H1 (cell line): Measurements from ENCODE around the gene WWP2.

Experiments used
- BACH1 ChIP-seq: IDR thresholded peaks from 2 replicates; pipeline ENCODE4 v1.6.1; 2012; ENCODE audit warnings: low read length, improper control_type of control experiment
- EZH2 ChIP-seq: fragments of 200-600 bp; sonication (generic); IDR thresholded peaks from 2 replicates; pipeline ENCODE4 v1.7.1; 2012; ENCODE audit warnings: low read depth, mild to moderate bottlenecking, moderate library complexity, low read length, inconsistent platforms; ENCODE audit not compliant: severe bottlenecking
- NRF1 ChIP-seq: IDR thresholded peaks from 2 replicates; pipeline ENCODE4 v1.6.1; 2011; ENCODE audit warnings: mild to moderate bottlenecking, low read depth, low read length, improper control_type of control experiment
- PHF8 ChIP-seq: fragments of 200-600 bp; sonication (generic); conservative IDR thresholded peaks from 2 replicates; pipeline ENCODE4 v1.7.1; 2012; ENCODE audit warnings: low read depth, mild to moderate bottlenecking, inconsistent platforms, low read length, moderate library complexity
- POLR2A ChIP-seq, 2 experiments: IDR thresholded peaks; 1 replicate in 1 of 2; 2 replicates in 1 of 2; pipeline ENCODE4 v1.6.1; 2011; ENCODE audit warnings: low read depth in 2 of 2, low read length in 2 of 2, mild to moderate bottlenecking in 2 of 2; ENCODE audit errors: control extremely low read depth in 1 of 2
- RNF2 ChIP-seq: fragments of 200-900, 300-1000 bp; sonication (generic); IDR thresholded peaks from 2 replicates; pipeline ENCODE4 v1.7.1; 2016; ENCODE audit warnings: borderline replicate concordance, low read depth, mild to moderate bottlenecking, antibody characterized with exemption, low read length; ENCODE audit not compliant: poor library complexity, severe bottlenecking; ENCODE audit errors: missing control alignments

DNA sequence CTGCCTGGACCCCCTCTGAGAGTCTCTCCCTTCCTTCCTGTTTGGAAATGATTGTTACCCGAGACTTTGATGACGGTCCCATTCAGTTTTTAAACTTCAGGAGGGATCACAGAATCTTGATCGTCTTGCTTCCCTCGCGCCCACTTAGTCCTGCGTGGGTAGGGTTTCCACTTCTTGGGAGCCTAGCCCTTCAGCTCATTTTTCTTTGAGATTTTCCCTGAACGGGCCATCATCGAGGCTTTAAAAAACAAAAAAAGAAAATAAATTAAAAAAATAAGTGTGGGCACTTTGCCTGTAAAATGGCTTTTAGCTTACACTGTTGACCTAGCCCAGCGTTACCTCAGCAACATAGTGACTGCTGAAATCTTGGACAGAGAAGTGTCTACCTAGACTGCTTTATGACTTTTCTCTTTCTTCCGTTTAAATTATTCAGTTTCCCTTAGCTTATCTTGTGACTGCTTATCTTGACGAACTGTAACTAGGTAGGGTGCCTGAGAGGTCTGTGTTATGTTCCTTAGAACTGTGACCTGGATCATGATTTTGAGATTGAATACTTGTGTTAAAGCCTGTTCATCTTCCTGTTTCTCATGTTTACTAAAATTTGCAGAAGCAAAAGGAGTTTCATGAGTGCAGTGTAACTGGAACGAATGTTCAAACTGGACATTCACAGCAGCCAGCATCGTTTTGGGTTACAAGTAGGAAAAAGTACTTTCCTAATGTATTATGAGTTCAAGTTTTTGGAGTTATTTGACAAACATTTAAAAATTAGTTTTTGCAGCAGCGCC is 874 bp downstream of the WWP2 start:
- no peak for TF ChIP-seq BACH1
- TF ChIP-seq EZH2 = no peak
- no peak for TF ChIP-seq PHF8
- no peak for TF ChIP-seq NRF1
- no peak for TF ChIP-seq RNF2
- TF ChIP-seq POLR2A (IDR thresholded peaks at IDR 0.05; ENCODE audit: control extremely low read depth in 1 of 2, low read depth in 2 of 2, low read length in 2 of 2) = no peak
